GM19023 (cell line): Measurements from ENCODE around the gene CALHM1.
"Not testable (repeated sequence)": the region's sequence is repeated elsewhere in the genome, so short reads cannot be mapped to it uniquely, and the experiment has no call there.

ENCODE experiments used
- ATAC-seq: cut with Tn5 transposase; IDR thresholded peaks from one replicate; pipeline ENCODE4 v1.9.1; 2021; ENCODE audit warnings: mild to moderate bottlenecking, moderate library complexity; ENCODE audit not compliant: unreplicated experiment

Gene CALHM1

DNA sequence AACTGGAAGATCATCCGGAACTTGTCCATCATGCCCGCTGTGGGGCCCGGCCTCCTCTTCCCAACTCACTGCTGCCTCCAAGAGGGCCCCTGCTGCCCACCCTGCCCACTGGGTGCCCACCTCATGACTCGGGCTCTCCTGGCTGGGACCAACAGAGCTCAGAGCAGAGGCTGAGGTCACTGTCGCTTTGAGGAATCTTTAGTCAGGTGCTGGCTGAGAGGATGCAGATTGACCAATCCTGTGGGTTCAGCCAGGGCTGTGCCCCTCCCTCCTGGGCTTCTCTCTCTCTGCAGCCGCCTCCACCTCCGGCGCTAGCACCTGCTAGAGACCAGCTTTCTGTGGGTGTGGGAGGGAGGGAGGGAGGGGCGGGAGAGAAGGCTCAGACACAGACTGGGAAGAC is at the start of gene CALHM1:
TSS of gene CALHM1 (minus strand) at position 181 of the 400 bp plus-strand sequence. CDS start at position 32, 149 bp downstream.
- ATAC-seq: peak; percentile 69

DNA sequence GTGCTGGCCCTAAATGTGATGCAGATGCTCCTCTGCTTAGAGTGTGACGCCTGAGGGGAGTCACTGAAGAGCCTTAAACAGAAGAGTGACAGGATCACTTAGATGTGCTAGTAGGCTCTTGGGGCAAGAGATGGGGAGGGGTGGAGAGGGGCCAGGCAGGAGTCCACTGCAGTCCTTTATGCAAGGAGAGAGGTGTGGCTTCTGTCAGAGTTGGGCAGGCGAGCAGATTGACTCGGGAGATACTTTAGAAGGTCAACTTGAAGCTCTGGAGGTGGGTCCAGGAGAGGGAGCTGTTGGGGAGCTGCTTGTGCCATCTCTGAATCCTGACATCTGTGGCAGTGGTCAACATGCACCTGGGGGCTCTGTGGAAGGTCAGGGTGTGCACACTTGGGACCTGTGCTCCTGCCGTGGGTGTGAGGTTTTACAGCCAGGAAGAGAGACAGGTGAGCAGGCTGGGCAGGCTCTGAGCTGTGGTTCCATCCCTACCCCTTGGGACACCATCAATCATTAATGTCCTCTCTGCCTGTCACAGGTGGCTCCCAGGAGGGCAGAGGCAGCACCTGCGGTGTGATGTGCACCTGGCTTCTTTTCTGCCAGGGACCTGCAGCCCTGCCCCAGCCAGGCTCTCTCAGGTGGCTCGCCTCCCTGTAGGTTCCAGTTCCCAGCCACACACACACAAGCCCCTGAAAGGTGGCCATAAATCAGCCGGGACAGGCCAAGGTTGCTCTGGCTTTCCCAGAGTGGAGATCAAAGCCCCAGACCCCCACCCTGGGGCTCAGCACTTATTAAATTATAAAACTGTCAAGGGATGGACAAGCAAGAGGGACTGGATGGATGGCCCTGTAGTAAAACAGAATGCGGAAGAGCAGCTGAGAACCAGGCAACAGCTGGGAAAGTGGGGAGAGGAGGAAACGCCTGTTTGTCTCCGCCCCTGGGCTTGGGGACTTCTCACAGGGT is 48.8 kb upstream of the CALHM1 start:
- no peak for ATAC-seq

- no peak for ATAC-seq
These were observed 47.4 kb upstream of the CALHM1 start for GRCh38 chr10:103506061-103506460.

DNA sequence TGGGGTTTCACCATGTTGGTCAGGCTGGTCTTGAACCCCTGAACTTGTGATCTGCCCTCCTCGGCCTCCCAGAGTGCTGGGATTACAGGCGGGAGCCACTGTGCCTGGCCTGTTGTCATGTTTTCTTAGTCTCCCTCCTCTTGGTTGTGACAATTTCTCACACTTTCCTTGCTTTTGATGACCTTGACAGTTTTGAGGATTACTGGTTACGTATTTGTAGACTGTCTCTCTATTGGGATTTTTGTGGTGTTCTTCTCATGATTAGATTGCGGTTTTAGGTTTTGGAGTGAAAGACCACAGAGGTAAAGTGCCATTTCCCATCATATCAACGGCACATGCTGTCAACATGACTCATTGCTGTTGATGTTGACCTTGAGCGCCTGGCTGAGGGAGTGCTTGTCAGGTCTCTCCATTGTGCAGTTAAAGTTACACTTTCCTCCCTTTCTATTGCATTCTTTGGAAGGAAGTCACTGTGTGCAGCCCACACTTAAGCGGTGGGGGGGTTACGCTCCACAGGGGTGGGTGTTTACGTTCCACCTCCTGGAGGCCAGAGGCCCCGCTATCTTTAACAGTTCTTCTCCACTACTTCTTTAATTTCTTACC is 45.6 kb upstream of the CALHM1 start:
- no peak for ATAC-seq

GRCh38 chr10:103503777-103504176 is 45.1 kb upstream of the CALHM1 start:
- not testable (repeated sequence) for ATAC-seq

GRCh38 chr10:103502849-103503660 is 44.4 kb upstream of the CALHM1 start:
- no peak for ATAC-seq

- ATAC-seq: no peak
These were observed 42.5 kb upstream of the CALHM1 start for GRCh38 chr10:103501186-103501585.

DNA sequence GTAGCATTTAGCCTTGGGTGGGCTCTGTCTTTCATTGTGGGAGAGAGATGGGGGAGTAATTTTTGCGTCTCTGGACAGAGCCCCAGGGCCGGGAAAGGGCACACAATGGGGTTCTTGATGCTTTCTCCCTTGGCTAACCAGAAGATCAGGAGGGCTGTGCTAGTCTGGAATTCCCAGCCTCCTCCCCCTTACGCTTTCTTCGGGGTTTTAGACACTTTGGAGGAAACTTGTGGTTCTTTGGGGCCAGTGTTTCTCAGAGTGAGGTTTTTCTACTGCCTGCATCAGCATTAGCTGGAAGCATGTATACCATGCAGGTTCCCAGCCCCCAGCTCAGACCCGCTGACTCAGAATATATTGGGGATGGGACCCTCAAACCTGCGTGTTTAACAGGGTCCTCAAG is 41.8 kb upstream of the CALHM1 start:
- no peak for ATAC-seq

DNA sequence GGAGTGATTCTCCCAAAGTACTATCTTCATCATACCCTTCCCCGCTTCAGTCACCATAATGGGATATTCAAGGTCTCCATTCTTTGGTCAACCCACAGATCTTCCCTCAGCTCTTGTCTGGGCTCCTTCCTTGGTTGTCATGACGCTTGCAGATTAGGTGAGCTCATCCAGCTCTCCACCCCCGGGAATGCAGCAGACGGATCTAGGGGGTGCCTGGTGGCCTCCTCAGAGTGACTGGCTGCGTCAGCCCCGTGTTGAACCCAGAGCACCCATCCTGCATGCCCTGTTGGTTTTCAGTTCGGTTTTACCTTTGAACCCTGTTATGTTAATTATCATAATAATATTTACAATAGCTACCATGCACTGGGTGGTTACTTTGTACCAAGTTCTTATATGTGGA is 41.2 kb upstream of the CALHM1 start:
- no peak for ATAC-seq

- no peak for ATAC-seq
These were observed 40.4 kb upstream of the CALHM1 start for GRCh38 chr10:103498936-103499638.

- ATAC-seq: no peak
These were observed 38.6 kb upstream of the CALHM1 start for GRCh38 chr10:103497161-103497915.

DNA sequence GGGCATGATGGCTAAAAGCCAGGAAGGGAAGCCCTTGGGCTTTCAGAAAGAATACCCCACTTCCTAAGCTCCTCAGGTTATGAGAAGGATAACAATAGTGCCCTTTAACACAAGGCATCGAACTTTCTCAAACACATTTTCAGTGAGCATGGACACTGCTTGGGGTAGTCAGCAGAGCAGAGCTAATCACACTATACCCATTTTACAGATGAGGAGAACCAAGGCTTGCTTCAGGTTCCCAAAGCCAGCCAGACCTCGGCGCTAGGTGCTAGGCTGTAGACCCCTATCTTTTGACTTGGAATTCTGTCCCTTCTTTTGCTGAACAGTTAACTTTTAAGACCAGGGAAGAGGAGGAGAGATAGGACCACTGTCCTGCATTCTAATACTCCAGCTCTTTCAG is 36.6 kb upstream of the CALHM1 start:
- ATAC-seq: no peak

DNA sequence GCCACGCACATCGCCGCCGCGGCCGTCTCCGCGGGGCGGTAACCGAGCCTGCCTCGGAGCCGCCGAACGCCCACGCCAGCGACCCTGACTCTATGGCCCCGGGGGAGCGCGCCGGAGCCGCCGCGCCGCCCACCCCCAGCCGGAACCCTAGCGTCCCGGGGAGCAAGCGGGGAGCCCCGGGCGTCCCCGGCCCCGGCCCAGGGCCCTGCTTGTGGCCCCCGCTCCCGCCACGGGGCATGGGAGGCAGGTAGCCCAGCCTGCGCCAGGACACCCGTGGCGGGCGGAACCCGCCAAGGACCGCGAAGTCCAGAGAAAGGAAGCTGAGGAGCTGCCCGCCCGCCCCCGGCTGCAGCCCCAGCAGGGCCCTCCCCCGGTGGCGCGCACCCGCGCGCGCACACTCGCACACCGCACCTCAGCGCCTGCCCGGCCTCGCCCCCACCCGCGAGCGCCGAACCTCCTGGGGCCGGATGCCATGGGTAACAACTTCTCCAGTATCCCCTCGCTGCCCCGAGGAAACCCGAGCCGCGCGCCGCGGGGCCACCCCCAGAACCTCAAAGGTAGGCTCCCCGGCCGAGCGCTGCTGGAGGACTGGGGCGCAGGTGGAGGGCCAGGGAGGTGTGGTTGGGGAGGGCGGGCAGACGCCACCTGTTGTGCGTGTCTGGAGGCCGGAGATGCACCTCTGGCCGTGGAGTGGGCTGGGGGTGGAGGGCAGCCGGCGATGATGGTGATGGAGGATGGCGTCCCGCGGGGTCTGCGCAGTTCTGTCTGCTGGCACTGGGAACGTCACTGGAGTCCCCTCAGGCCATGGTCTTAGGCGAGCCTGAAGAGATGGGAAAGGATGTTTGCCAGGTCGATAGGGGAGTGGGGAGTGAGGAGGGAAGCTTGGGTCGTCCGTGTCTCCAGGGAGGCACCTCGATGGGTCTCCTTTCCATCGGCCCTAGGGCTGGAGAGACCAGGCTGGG is 35.5 kb upstream of the CALHM1 start:
- no peak for ATAC-seq

- ATAC-seq: no peak
These were observed 34.7 kb upstream of the CALHM1 start, which contains the start of gene NEURL1 for GRCh38 chr10:103493362-103493915. TSS of gene NEURL1 (plus strand) at chr10:103493705. CDS start at chr10:103494388, 683 bp downstream.

GRCh38 chr10:103492655-103493261 is 34.1 kb upstream of the CALHM1 start:
- no peak for ATAC-seq

- ATAC-seq: no peak
These were observed 33.1 kb upstream of the CALHM1 start for GRCh38 chr10:103491729-103492364.

GRCh38 chr10:103490986-103491314 is 32.2 kb upstream of the CALHM1 start:
- ATAC-seq: no peak

DNA sequence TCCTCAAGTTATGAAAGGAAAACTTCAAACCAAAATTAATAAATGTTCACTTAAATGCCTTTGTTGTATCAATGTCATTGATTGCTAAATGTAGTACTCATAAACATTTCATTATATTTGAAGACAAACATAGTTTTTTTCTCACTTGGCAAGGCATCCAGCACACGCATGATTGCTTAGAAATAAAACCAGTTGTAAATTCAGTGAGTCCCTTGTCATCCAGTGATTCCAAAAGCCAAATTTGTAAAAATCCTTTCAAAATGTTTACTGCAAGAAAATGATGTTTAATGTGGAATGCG is 28.7 kb upstream of the CALHM1 start:
- ATAC-seq: no peak
